ENCODE data around the gene DYRK3. TPM values are rescaled to one million over a fixed set of nuclear protein-coding genes. Genes with fewer than 3 reads are reported as not detected.

Gene DYRK3
- total RNA-seq, 2 experiments from 2014 or later: 1.6 to 1.7 TPM

GRCh38 chr1:206634365-206635079 is 814 bp upstream of the DYRK3 start:
- Mint-ChIP-seq H3K4me1 (ENCODE audit: low read depth) (peaks cover 18% of the 10 kb centered on the region), H3K4me3 (peak overlapping the region; percentile 92), H3K27ac (peak overlapping the region; percentile 66), H3K36me3 (ENCODE audit: low read depth) (no peaks in the 10 kb centered on the region), H3K27me3 (no peaks in the 10 kb centered on the region), H3K9me3 (no peaks in the 10 kb centered on the region)
- H3K4me1 ChIP-seq (ENCODE audit: insufficient read depth, low read length): peaks cover 20% of the 10 kb centered on the region
- DNase-seq (peak; percentile 56 to 85 (median 65)), ATAC-seq (ENCODE audit: poor library complexity) (peak; percentile 13)
- CTCF ChIA-PET: interaction anchor here (0.7 to 4.4 kb wide), 12 partner anchors 9 to 348 kb away, joined by 3 to 42 read pairs (median 6); partner anchors contain the start of genes EIF2D and IKBKE
- no peaks in the 10 kb centered on the region for H3K9me3 ChIP-seq (ENCODE audit: control insufficient read depth in 1 of 2, insufficient read depth in 1 of 2, low read length in 2 of 2)
- TF ChIP-seq CTCF (IDR thresholded peaks at IDR 0.05): peak; percentile 99
- peak overlapping the region; percentile 64 for H3K4me3 ChIP-seq (ENCODE audit: low read length)
- H3K27ac ChIP-seq (ENCODE audit: low read depth in 1 of 2, low read length in 2 of 2): peak overlapping the region in 1 of 2 donors; percentile 52
- intact Hi-C loops (cut with DNase I, micrococcal nuclease): loop anchor here (1.0 to 5.0 kb wide), 6 partner anchors 22 to 868 kb away; partner anchors contain the start of gene EIF2D (in 1 of the 2)
- H3K27me3 ChIP-seq (ENCODE audit: control insufficient read depth in 1 of 2, insufficient read depth in 2 of 2, low read length in 2 of 2): peaks cover 0 to 14% of the 10 kb centered on the region in 2 experiments
- POLR2A ChIA-PET: interaction anchor here (1.0 to 2.0 kb wide), 5 partner anchors 23 to 164 kb away, joined by 3 to 15 read pairs (median 4); partner anchors contain the start of genes EIF2D and IKBKE
- no peaks in the 10 kb centered on the region for H3K36me3 ChIP-seq (ENCODE audit: insufficient read depth, low read length)

GRCh38 chr1:206635978-206636345 is 626 bp downstream of the DYRK3 start:
- Mint-ChIP-seq H3K27ac (no peak overlapping the region), H3K4me3 (peak overlapping the region; percentile 83), H3K36me3 (ENCODE audit: low read depth) (no peaks in the 10 kb centered on the region), H3K27me3 (no peaks in the 10 kb centered on the region), H3K4me1 (ENCODE audit: low read depth) (peaks cover 18% of the 10 kb centered on the region), H3K9me3 (no peaks in the 10 kb centered on the region)
- Histone ChIP-seq H3K27me3 (ENCODE audit: control insufficient read depth in 1 of 2, insufficient read depth in 2 of 2, low read length in 2 of 2) (peaks cover 0 to 14% of the 10 kb centered on the region in 2 experiments), H3K36me3 (ENCODE audit: insufficient read depth, low read length) (no peaks in the 10 kb centered on the region), H3K9me3 (ENCODE audit: control insufficient read depth in 1 of 2, insufficient read depth in 1 of 2, low read length in 2 of 2) (no peaks in the 10 kb centered on the region), H3K4me1 (ENCODE audit: insufficient read depth, low read length) (peaks cover 20% of the 10 kb centered on the region), H3K27ac (ENCODE audit: low read depth in 1 of 2, low read length in 2 of 2) (no peak overlapping the region), H3K4me3 (ENCODE audit: low read length) (peak overlapping the region; percentile 64)
- CTCF ChIA-PET: interaction anchor here (0.9 to 4.4 kb wide), 7 partner anchors 18 to 346 kb away, joined by 3 to 42 read pairs (median 15); partner anchors contain the start of genes EIF2D and IKBKE
- TF ChIP-seq CTCF (IDR thresholded peaks at IDR 0.05): no peak
- POLR2A ChIA-PET: interaction anchor here (0.7 to 2.0 kb wide), 7 partner anchors 15 to 270 kb away, joined by 3 to 15 read pairs (median 3); partner anchors contain the start of genes EIF2D and IKBKE
- intact Hi-C loops (cut with DNase I, micrococcal nuclease): loop anchor here (2.0 kb wide), 3 partner anchors 23 to 275 kb away; partner anchors contain the start of gene EIF2D (in 1 of the 2)
- ATAC-seq (ENCODE audit: poor library complexity): no peak
- peak in 3 of 14 experiments; percentile 4 to 35 (median 8) for DNase-seq

DNA sequence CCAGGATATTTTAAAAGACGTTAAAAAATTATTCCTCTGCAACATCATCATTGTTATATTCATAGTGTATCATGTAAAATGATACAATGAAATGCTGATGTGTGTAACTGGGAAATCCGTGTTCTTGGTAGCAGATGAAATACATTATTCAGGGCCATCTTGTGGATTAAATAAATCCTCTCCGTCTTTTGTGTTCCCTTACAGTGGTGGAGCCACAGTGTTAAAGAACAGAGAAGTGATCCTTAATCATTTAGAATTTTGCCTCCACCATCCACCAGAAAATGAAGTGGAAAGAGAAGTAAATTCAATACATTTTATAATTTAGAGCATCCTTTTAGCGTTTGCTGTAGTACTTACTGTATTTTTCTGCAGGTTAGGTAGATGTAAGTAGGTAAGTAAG is 1.3 kb downstream of the DYRK3 start:
- intact Hi-C loops (cut with DNase I, micrococcal nuclease): loop anchor here in 1 of 2 experiments (2.0 kb wide), 1 partner anchor 46 kb away; no protein-coding TSS in a partner anchor
- POLR2A ChIA-PET: interaction anchor here (0.6 to 1.4 kb wide), 3 partner anchors 11 to 27 kb away, joined by 3 to 5 read pairs (median 3); partner anchors contain the start of gene EIF2D

More for the DNA sequence above, 1.3 kb downstream of the DYRK3 start:
- H3K9me3 ChIP-seq (ENCODE audit: control insufficient read depth in 1 of 2, insufficient read depth in 1 of 2, low read length in 2 of 2): no peaks in the 10 kb centered on the region
- Mint-ChIP-seq H3K27ac (peak overlapping the region; percentile 28), H3K27me3 (no peaks in the 10 kb centered on the region), H3K36me3 (ENCODE audit: low read depth) (no peaks in the 10 kb centered on the region), H3K9me3 (no peaks in the 10 kb centered on the region), H3K4me1 (ENCODE audit: low read depth) (peaks cover 18% of the 10 kb centered on the region), H3K4me3 (peak overlapping the region; percentile 40)
- H3K27me3 ChIP-seq (ENCODE audit: control insufficient read depth in 1 of 2, insufficient read depth in 2 of 2, low read length in 2 of 2): peaks cover 0 to 14% of the 10 kb centered on the region in 2 experiments
- CTCF ChIA-PET: interaction anchor here (1.2 to 4.4 kb wide), 3 partner anchors 24 to 167 kb away, joined by 3 to 42 read pairs (median 25); partner anchors contain the start of gene EIF2D
- H3K4me3 ChIP-seq (ENCODE audit: low read length): no peak overlapping the region
- H3K4me1 ChIP-seq (ENCODE audit: insufficient read depth, low read length): peaks cover 20% of the 10 kb centered on the region
- ATAC-seq (ENCODE audit: poor library complexity) (no peak), DNase-seq (no peak)
- no peaks in the 10 kb centered on the region for H3K36me3 ChIP-seq (ENCODE audit: insufficient read depth, low read length)
- H3K27ac ChIP-seq (ENCODE audit: low read depth in 1 of 2, low read length in 2 of 2): no peak overlapping the region
- no peak for TF ChIP-seq CTCF (IDR thresholded peaks at IDR 0.05)
